Cardiac muscle cell (in vitro differentiated cells and primary cell): ENCODE measurements around the gene IRGQ. TPM values are rescaled to one million over a fixed set of nuclear protein-coding genes. Genes with fewer than 3 reads are reported as not detected.

Experiments used
- DNase-seq, 2 donors: peaks; one replicate each; pipeline versions ENCODE4 v3.0.0 to v3.0.0-alpha.2; 2010 to 2017; ENCODE audit warnings: low read depth in 1 of 2, low spot score in 1 of 2
- H3K27ac ChIP-seq: fragments of 200-600 bp; sonication (generic); 2 replicates; pipeline ENCODE4 v1.5.1; 2016
- H3K27me3 ChIP-seq: fragments of 200-600 bp; sonication (generic); 2 replicates; pipeline ENCODE4 v1.6.0; 2016; ENCODE audit warnings: control low read depth
- H3K36me3 ChIP-seq: fragments of 200-600 bp; sonication (generic); 2 replicates; pipeline ENCODE4 v1.5.1; 2016; ENCODE audit warnings: control low read depth
- H3K4me1 ChIP-seq: fragments of 200-600 bp; sonication (generic); 2 replicates; pipeline ENCODE4 v1.8.1; 2017; ENCODE audit warnings: low read depth, mild to moderate bottlenecking, mixed run types
- H3K4me3 ChIP-seq: fragments of 200-600 bp; sonication (generic); 2 replicates; pipeline ENCODE4 v1.5.1; 2016; ENCODE audit warnings: mild to moderate bottlenecking
- H3K9me3 ChIP-seq: fragments of 200-600 bp; sonication (generic); 2 replicates; pipeline ENCODE4 v1.5.1; 2017; ENCODE audit warnings: low read depth, mild to moderate bottlenecking, control low read depth
- polyA plus RNA-seq: library from polyadenylated mRNA; unstranded; fragments of >200 nt; fragmentation: Nextera tagmentation; extraction: Ambion mirVana; gene quantifications from 2 replicates; pipeline ENCODE4 v1.2.1, GENCODE V29; 2016
- total RNA-seq: library from RNA; depleted of rRNA; stranded (reverse); fragments of >200 nt; gene quantifications from 2 replicates; pipeline ENCODE4 v1.2.3, GENCODE V29; 2016
- TF ChIP-seq, protein P1 (sequence below): IDR thresholded peaks from 2 replicates; pipeline ENCODE4 v1.5.1; 2012; ENCODE audit warnings: low read depth, mild to moderate bottlenecking, low read length

The IRGQ gene
- total and polyA plus RNA-seq, 2 experiments from 2014 or later: 21.1 to 49.6 TPM

DNA sequence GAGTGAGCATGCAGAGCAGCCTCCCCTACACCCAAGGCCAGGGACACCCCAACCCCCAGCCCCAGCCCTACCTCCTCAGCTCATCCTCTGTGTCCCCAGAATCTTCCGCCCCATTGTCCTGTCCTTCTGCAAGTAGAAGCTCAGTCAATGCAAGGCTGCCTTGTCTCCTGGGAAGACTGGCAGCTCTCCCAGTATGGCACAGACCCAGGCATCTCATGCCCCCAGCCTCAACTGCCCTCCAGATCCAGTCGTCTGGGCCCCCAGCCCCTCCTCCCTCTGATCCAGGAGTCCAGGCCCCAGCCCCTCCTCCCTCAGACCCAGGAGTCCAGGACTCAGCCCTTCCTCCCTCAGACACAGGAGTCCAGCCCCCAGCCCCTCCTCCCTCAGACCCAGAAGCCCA is 50.0 kb downstream of the IRGQ start:
- Histone ChIP-seq H3K36me3 (peaks cover 43% of the 10 kb centered on the region), H3K27ac (no peak overlapping the region), H3K9me3 (no peaks in the 10 kb centered on the region), H3K4me1 (no peaks in the 10 kb centered on the region), H3K27me3 (no peaks in the 10 kb centered on the region), H3K4me3 (no peak overlapping the region)
- TF ChIP-seq, protein P1, sequence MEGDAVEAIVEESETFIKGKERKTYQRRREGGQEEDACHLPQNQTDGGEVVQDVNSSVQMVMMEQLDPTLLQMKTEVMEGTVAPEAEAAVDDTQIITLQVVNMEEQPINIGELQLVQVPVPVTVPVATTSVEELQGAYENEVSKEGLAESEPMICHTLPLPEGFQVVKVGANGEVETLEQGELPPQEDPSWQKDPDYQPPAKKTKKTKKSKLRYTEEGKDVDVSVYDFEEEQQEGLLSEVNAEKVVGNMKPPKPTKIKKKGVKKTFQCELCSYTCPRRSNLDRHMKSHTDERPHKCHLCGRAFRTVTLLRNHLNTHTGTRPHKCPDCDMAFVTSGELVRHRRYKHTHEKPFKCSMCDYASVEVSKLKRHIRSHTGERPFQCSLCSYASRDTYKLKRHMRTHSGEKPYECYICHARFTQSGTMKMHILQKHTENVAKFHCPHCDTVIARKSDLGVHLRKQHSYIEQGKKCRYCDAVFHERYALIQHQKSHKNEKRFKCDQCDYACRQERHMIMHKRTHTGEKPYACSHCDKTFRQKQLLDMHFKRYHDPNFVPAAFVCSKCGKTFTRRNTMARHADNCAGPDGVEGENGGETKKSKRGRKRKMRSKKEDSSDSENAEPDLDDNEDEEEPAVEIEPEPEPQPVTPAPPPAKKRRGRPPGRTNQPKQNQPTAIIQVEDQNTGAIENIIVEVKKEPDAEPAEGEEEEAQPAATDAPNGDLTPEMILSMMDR: no peak
- no peak for DNase-seq

DNA sequence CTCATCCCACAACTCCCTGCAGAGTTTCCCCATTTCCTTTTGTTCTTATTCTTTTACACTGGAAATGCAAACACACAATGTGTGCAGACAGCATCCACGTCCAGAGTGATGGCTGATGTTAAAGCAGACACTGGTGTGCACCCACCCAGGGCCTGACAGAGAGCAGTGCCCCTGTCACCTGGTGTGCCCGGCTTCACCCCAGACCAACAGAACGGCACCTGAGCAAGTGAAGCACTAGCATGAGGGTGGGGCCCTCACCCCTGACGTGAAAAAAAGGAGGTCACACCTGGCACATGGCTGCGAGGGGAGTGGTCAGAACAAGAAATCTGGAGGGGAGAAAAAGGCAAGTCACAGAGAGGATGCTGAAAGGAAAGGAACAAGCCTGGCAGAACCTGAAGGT is 50.7 kb downstream of the IRGQ start:
- Histone ChIP-seq H3K27me3 (no peaks in the 10 kb centered on the region), H3K9me3 (no peaks in the 10 kb centered on the region), H3K27ac (no peak overlapping the region), H3K4me1 (no peaks in the 10 kb centered on the region), H3K4me3 (no peak overlapping the region), H3K36me3 (peaks cover 38% of the 10 kb centered on the region)
- TF ChIP-seq, protein P1: no peak
- no peak for DNase-seq

DNA sequence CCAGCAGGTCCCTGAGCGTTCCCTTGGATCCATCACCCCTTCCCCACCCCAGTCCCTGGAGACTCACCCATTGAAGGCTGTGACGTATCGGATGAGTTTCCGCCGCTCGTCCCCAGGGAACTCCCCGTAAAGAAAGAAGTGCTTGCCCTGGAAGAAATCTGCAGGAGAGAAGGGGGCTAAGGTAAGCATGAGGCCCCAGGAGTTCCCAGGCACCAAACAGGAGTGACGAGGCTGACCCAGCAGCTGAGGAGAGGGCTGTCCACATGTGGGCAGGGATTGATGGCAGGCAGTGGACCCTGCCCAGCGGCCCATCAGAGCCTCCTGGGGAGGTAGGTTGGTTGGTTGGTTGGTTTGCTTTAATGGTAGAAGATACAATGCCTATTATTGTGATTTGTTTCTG is 51.9 kb downstream of the IRGQ start:
- H3K4me1 ChIP-seq: no peaks in the 10 kb centered on the region
- H3K27ac ChIP-seq: no peak overlapping the region
- H3K4me3 ChIP-seq: no peak overlapping the region
- H3K9me3 ChIP-seq: no peaks in the 10 kb centered on the region
- TF ChIP-seq, protein P1: no peak
- H3K36me3 ChIP-seq: peaks cover 33% of the 10 kb centered on the region
- H3K27me3 ChIP-seq: no peaks in the 10 kb centered on the region
- DNase-seq: no peak

DNA sequence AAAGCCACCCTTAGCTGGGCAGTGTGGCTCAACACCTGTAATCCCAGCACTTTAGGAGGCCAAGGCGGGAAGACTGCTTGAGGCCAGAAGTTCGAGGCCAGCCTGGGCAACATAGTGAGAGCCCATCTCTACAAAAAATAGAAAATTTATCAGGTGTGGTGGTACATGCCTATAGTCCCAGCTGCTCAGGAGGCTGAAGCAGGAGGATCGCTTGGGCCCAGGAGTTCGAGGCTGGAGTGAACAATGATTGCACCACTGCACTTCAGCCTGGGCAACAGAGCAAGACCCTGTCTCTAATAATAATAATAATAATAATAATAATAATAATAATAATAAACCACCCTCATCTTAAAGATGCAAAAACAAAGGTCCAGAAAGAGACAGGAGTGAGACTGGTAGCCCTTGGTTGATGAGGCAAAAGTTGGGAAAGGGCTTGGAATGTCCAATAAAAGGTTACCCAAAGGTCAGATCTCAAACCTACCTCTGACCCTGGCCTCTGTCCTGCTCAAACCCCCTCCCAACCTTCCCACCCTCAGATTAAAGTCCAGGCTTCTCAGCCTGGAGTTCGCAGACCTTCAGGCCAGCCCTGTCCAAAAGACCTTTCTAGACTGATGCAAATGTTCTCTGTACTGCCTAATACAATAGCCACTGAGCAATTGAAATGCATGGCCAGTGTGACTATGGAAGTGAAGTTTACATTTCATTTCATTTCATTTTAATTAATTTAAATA is 53.8 kb downstream of the IRGQ start:
- TF ChIP-seq, protein P1: no peak
- Histone ChIP-seq H3K27ac (no peak overlapping the region), H3K4me3 (no peak overlapping the region), H3K27me3 (no peaks in the 10 kb centered on the region), H3K36me3 (peaks cover 40% of the 10 kb centered on the region), H3K9me3 (no peaks in the 10 kb centered on the region), H3K4me1 (no peaks in the 10 kb centered on the region)
- DNase-seq: no peak

DNA sequence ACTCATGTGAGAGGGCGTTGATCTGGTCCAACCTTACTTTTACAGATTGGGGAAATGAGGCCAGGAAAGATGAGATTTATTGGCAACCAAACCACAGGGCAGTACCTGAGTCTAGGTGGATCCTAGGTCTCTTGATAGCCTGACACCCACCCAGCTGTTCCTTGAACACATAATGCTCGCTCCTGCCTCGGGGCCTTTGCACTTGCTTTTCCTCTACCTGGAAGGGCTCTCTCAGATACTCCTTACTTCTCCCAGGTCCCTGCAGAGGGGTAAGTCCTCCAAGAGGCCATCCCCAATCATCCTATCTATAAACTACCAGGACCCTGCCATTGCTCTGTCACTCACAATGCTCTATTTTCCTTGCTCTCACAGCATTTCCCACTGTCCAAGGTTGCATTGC is 55.6 kb downstream of the IRGQ start:
- no peak for DNase-seq
- H3K36me3 ChIP-seq: peaks cover 39% of the 10 kb centered on the region
- H3K9me3 ChIP-seq: no peaks in the 10 kb centered on the region
- TF ChIP-seq, protein P1: no peak
- no peak overlapping the region for H3K27ac ChIP-seq
- no peaks in the 10 kb centered on the region for H3K27me3 ChIP-seq
- H3K4me3 ChIP-seq: no peak overlapping the region
- peaks cover 4% of the 10 kb centered on the region for H3K4me1 ChIP-seq
